Measurements from ENCODE around the gene SLC2A10. TPM values are rescaled to one million over a fixed set of nuclear protein-coding genes. Genes with fewer than 3 reads are reported as not detected.
"Not testable (repeated sequence)": the region's sequence is repeated elsewhere in the genome, so short reads cannot be mapped to it uniquely, and the experiment has no call there.

SLC2A10 gene
- total RNA-seq, 1 experiment from 2014 or later = 9.6 TPM

- Histone ChIP-seq H3K79me2 (ENCODE audit: low read length) (no peaks in the 10 kb centered on the region), H3F3A (ENCODE audit: low read length, unreplicated experiment) (no peaks in the 10 kb centered on the region), H3K27ac (ENCODE audit: low read length) (no peak overlapping the region), H2AFZ (ENCODE audit: low read length) (no peak overlapping the region), H4K20me1 (ENCODE audit: low read length) (no peaks in the 10 kb centered on the region), H3K9me2 (replicated peaks; ENCODE audit: low read length) (no peaks in the 10 kb centered on the region), H3K4me2 (ENCODE audit: low read length) (no peak overlapping the region), H3K36me3 (ENCODE audit: low read depth, low read length) (no peaks in the 10 kb centered on the region), H3K4me1 (ENCODE audit: insufficient read depth, low read length) (no peaks in the 10 kb centered on the region), H3K4me3 (ENCODE audit: low read length) (no peak overlapping the region), H3K9me3 (ENCODE audit: low read length) (peaks cover 12% of the 10 kb centered on the region), H3K27me3 (ENCODE audit: low read length) (no peaks in the 10 kb centered on the region), H3K9ac (ENCODE audit: low read length) (no peak overlapping the region)
- intact Hi-C loops (cut with micrococcal nuclease) = no loop called here
- BruUV-seq (replicated peaks) = no TSS peak
- TF ChIP-seq EZH2 (IDR thresholded peaks at IDR 0.05; ENCODE audit: low read length, unreplicated experiment) = no peak
- TF ChIP-seq, protein P1, sequence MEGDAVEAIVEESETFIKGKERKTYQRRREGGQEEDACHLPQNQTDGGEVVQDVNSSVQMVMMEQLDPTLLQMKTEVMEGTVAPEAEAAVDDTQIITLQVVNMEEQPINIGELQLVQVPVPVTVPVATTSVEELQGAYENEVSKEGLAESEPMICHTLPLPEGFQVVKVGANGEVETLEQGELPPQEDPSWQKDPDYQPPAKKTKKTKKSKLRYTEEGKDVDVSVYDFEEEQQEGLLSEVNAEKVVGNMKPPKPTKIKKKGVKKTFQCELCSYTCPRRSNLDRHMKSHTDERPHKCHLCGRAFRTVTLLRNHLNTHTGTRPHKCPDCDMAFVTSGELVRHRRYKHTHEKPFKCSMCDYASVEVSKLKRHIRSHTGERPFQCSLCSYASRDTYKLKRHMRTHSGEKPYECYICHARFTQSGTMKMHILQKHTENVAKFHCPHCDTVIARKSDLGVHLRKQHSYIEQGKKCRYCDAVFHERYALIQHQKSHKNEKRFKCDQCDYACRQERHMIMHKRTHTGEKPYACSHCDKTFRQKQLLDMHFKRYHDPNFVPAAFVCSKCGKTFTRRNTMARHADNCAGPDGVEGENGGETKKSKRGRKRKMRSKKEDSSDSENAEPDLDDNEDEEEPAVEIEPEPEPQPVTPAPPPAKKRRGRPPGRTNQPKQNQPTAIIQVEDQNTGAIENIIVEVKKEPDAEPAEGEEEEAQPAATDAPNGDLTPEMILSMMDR (conservative IDR thresholded peaks at IDR 0.05; ENCODE audit: low read depth, low read length) = no peak
- no peak for TF ChIP-seq EZH2phosphoT487 (IDR thresholded peaks at IDR 0.05; ENCODE audit: borderline replicate concordance, low read length)
- ChIA-PET CTCF (no interaction called here), POLR2A (ENCODE audit: unreplicated experiment) (no interaction called here)
- no peak for DNase-seq
- ATAC-seq = no peak
Observed at GRCh38 chr20:46674253-46675083, 35.0 kb upstream of the SLC2A10 start.

GRCh38 chr20:46676649-46677316, 32.7 kb upstream of the SLC2A10 start:
- H3K9ac ChIP-seq (ENCODE audit: low read length); ATAC-seq; H3F3A ChIP-seq (ENCODE audit: low read length, unreplicated experiment); H3K4me1 ChIP-seq (ENCODE audit: insufficient read depth, low read length); H3K9me2 ChIP-seq (replicated peaks; ENCODE audit: low read length); H3K36me3 ChIP-seq (ENCODE audit: low read depth, low read length); H3K4me3 ChIP-seq (ENCODE audit: low read length); intact Hi-C loops (cut with micrococcal nuclease); H2AFZ ChIP-seq (ENCODE audit: low read length); H3K4me2 ChIP-seq (ENCODE audit: low read length); H3K9me3 ChIP-seq (ENCODE audit: low read length); H4K20me1 ChIP-seq (ENCODE audit: low read length); POLR2A ChIA-PET (ENCODE audit: unreplicated experiment); H3K79me2 ChIP-seq (ENCODE audit: low read length); H3K27ac ChIP-seq (ENCODE audit: low read length); H3K27me3 ChIP-seq (ENCODE audit: low read length); DNase-seq; BruUV-seq (replicated peaks): not testable (repeated sequence)
- CTCF ChIA-PET = interaction anchor here (0.6 to 1.3 kb wide), 2 partner anchors 9 to 123 kb away, joined by 3 read pairs; no protein-coding TSS in a partner anchor

- Histone ChIP-seq H3K79me2 (ENCODE audit: low read length) (no peaks in the 10 kb centered on the region), H2AFZ (ENCODE audit: low read length) (no peak overlapping the region), H4K20me1 (ENCODE audit: low read length) (no peaks in the 10 kb centered on the region), H3K9me2 (replicated peaks; ENCODE audit: low read length) (no peaks in the 10 kb centered on the region), H3F3A (ENCODE audit: low read length, unreplicated experiment) (no peaks in the 10 kb centered on the region), H3K27me3 (ENCODE audit: low read length) (no peaks in the 10 kb centered on the region), H3K4me2 (ENCODE audit: low read length) (no peak overlapping the region), H3K4me3 (ENCODE audit: low read length) (no peak overlapping the region), H3K4me1 (ENCODE audit: insufficient read depth, low read length) (no peaks in the 10 kb centered on the region), H3K9me3 (ENCODE audit: low read length) (0 out of 2 replicates have a peak, but pooled peaks cover 5% of the 10 kb centered on the region), H3K27ac (ENCODE audit: low read length) (no peak overlapping the region), H3K9ac (ENCODE audit: low read length) (no peak overlapping the region), H3K36me3 (ENCODE audit: low read depth, low read length) (no peaks in the 10 kb centered on the region)
- CTCF ChIA-PET = interaction anchor here (1.3 kb wide), 1 partner anchor 8 kb away, joined by 3 read pairs; no protein-coding TSS in a partner anchor
- POLR2A ChIA-PET (ENCODE audit: unreplicated experiment) = no interaction called here
- TF ChIP-seq, protein P1 (conservative IDR thresholded peaks at IDR 0.05; ENCODE audit: low read depth, low read length) = no peak
- TF ChIP-seq EZH2phosphoT487 (IDR thresholded peaks at IDR 0.05; ENCODE audit: borderline replicate concordance, low read length) (no peak), EZH2 (IDR thresholded peaks at IDR 0.05; ENCODE audit: low read length, unreplicated experiment) (no peak)
- DNase-seq (no peak), ATAC-seq (no peak)
- BruUV-seq (replicated peaks) = no TSS peak
- intact Hi-C loops (cut with micrococcal nuclease) = no loop called here
Observed at GRCh38 chr20:46677608-46678007, 31.8 kb upstream of the SLC2A10 start.
